ENCODE measurements around the gene COG6.

- TF ChIP-seq, protein P1, sequence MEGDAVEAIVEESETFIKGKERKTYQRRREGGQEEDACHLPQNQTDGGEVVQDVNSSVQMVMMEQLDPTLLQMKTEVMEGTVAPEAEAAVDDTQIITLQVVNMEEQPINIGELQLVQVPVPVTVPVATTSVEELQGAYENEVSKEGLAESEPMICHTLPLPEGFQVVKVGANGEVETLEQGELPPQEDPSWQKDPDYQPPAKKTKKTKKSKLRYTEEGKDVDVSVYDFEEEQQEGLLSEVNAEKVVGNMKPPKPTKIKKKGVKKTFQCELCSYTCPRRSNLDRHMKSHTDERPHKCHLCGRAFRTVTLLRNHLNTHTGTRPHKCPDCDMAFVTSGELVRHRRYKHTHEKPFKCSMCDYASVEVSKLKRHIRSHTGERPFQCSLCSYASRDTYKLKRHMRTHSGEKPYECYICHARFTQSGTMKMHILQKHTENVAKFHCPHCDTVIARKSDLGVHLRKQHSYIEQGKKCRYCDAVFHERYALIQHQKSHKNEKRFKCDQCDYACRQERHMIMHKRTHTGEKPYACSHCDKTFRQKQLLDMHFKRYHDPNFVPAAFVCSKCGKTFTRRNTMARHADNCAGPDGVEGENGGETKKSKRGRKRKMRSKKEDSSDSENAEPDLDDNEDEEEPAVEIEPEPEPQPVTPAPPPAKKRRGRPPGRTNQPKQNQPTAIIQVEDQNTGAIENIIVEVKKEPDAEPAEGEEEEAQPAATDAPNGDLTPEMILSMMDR (conservative IDR thresholded peaks at IDR 0.05), result no peak
- no peak for TF ChIP-seq EZH2 (IDR thresholded peaks at IDR 0.05; ENCODE audit: low read depth)
Measured at GRCh38 chr13:39734952-39735351, 79.5 kb downstream of the COG6 start.

All from PC-9 (cell line).